Mesothelial cell of epicardium (in vitro differentiated cells): ENCODE data around the gene DICER1. TPM values are rescaled to one million over a fixed set of nuclear protein-coding genes. Genes with fewer than 3 reads are reported as not detected.

Experiments used
- DNase-seq, 2 experiments: peaks; one replicate each; pipeline ENCODE4 v3.0.0; 2021; ENCODE audit warnings: low spot score in 2 of 2; ENCODE audit not compliant: unreplicated experiment in 2 of 2
- H3K27ac Mint-ChIP-seq: 2 replicates; pipeline ENCODE4 v1.8.0; 2021; ENCODE audit warnings: mixed read lengths
- H3K27me3 Mint-ChIP-seq: 2 replicates; pipeline ENCODE4 v1.8.0; 2021; ENCODE audit warnings: low read depth, mixed read lengths
- H3K36me3 Mint-ChIP-seq: 2 replicates; pipeline ENCODE4 v1.8.0; 2021; ENCODE audit warnings: mixed read lengths
- H3K4me1 Mint-ChIP-seq: 2 replicates; pipeline ENCODE4 v1.8.0; 2021; ENCODE audit warnings: mixed read lengths
- H3K4me3 Mint-ChIP-seq: 2 replicates; pipeline ENCODE4 v1.8.0; 2021; ENCODE audit warnings: mild to moderate bottlenecking, moderate library complexity, mixed read lengths
- H3K9me3 Mint-ChIP-seq: 2 replicates; pipeline ENCODE4 v1.8.0; 2021; ENCODE audit warnings: mixed read lengths
- total RNA-seq: library from RNA; stranded (reverse); gene quantifications from 3 replicates; pipeline ENCODE4 v1.2.1, GENCODE V29; 2021
- TF ChIP-seq, protein P1 (sequence below): fragments of 200-600 bp; sonication (generic); IDR thresholded peaks from one replicate; pipeline ENCODE4 v1.5.0; 2021; ENCODE audit warnings: antibody characterized with exemption; ENCODE audit not compliant: unreplicated experiment

Gene DICER1
- total RNA-seq, 1 donor from 2014 or later, result 148 TPM

DNA sequence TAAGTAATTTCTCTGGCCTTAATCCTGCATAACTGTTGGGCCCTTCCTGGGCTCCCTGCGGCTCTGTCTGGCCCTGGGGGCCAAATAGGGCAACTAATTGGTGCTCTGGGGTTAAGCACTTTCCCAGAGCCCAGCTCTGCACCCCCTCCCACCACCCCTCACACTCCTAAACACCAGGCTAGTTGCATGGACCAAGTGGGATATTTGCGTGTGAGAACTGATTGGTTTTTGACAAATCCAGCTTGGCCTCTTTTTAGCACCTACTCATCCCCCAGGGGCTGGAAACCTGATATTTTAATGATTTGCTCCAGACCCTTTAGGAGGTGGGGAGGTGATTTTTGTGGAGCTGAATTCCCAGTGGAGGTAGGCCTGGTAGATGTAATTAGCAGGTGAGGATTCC is 91.9 kb downstream of the DICER1 start:
- no peak for DNase-seq
- TF ChIP-seq, protein P1, sequence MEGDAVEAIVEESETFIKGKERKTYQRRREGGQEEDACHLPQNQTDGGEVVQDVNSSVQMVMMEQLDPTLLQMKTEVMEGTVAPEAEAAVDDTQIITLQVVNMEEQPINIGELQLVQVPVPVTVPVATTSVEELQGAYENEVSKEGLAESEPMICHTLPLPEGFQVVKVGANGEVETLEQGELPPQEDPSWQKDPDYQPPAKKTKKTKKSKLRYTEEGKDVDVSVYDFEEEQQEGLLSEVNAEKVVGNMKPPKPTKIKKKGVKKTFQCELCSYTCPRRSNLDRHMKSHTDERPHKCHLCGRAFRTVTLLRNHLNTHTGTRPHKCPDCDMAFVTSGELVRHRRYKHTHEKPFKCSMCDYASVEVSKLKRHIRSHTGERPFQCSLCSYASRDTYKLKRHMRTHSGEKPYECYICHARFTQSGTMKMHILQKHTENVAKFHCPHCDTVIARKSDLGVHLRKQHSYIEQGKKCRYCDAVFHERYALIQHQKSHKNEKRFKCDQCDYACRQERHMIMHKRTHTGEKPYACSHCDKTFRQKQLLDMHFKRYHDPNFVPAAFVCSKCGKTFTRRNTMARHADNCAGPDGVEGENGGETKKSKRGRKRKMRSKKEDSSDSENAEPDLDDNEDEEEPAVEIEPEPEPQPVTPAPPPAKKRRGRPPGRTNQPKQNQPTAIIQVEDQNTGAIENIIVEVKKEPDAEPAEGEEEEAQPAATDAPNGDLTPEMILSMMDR, result no peak
- Mint-ChIP-seq H3K4me1 (peaks cover 11% of the 10 kb centered on the region), H3K27ac (no peak overlapping the region), H3K9me3 (peaks cover 4% of the 10 kb centered on the region), H3K27me3 (peaks cover 2% of the 10 kb centered on the region), H3K4me3 (no peak overlapping the region), H3K36me3 (no peaks in the 10 kb centered on the region)

GRCh38 chr14:95064734-95065133 is 92.6 kb downstream of the DICER1 start:
- TF ChIP-seq, protein P1, result no peak
- Mint-ChIP-seq H3K27ac (no peak overlapping the region), H3K27me3 (peaks cover 2% of the 10 kb centered on the region), H3K36me3 (no peaks in the 10 kb centered on the region), H3K4me1 (peaks cover 9% of the 10 kb centered on the region), H3K9me3 (peaks cover 4% of the 10 kb centered on the region), H3K4me3 (no peak overlapping the region)
- no peak for DNase-seq

DNA sequence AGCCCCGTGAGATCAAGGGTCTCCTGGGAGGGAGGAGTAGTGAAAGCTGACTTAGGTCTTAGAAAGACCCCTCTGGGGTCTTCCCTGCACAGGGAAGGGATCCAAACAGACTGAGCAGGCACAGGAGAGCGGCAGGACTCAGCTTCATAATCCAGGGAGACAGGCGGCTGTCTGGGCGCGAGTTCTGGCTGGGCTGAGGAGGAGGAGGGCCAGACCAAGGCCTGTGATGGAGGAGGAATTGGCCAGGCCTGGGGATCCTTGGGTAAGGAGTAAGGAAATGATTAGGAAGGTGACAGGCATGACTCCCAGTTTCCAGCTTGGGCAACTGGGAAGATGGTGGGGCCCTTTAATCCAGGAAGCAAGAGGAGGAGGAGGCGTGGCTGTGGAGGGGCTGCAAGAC is 93.1 kb downstream of the DICER1 start:
- no peaks in the 10 kb centered on the region for H3K36me3 Mint-ChIP-seq
- H3K4me1 Mint-ChIP-seq, result peaks cover 11% of the 10 kb centered on the region
- peaks cover 4% of the 10 kb centered on the region for H3K9me3 Mint-ChIP-seq
- no peak overlapping the region for H3K27ac Mint-ChIP-seq
- DNase-seq, result no peak
- H3K27me3 Mint-ChIP-seq, result peaks cover 2% of the 10 kb centered on the region
- H3K4me3 Mint-ChIP-seq, result no peak overlapping the region
- TF ChIP-seq, protein P1, result no peak

- TF ChIP-seq, protein P1, result no peak
- no peak for DNase-seq
- Mint-ChIP-seq H3K4me1 (peaks cover 13% of the 10 kb centered on the region), H3K27me3 (no peaks in the 10 kb centered on the region), H3K27ac (no peak overlapping the region), H3K4me3 (no peak overlapping the region), H3K9me3 (peaks cover 4% of the 10 kb centered on the region), H3K36me3 (no peaks in the 10 kb centered on the region)
Observed at GRCh38 chr14:95063391-95063790, 93.9 kb downstream of the DICER1 start.

GRCh38 chr14:95062946-95063345 is 94.4 kb downstream of the DICER1 start:
- Mint-ChIP-seq H3K27ac (no peak overlapping the region), H3K9me3 (peaks cover 4% of the 10 kb centered on the region), H3K27me3 (no peaks in the 10 kb centered on the region), H3K4me1 (peaks cover 13% of the 10 kb centered on the region), H3K36me3 (no peaks in the 10 kb centered on the region), H3K4me3 (no peak overlapping the region)
- TF ChIP-seq, protein P1, result no peak
- DNase-seq, result no peak

- H3K4me3 Mint-ChIP-seq, result no peak overlapping the region
- no peaks in the 10 kb centered on the region for H3K36me3 Mint-ChIP-seq
- H3K4me1 Mint-ChIP-seq, result peaks cover 17% of the 10 kb centered on the region
- no peaks in the 10 kb centered on the region for H3K27me3 Mint-ChIP-seq
- DNase-seq, result no peak
- H3K9me3 Mint-ChIP-seq, result peaks cover 4% of the 10 kb centered on the region
- no peak overlapping the region for H3K27ac Mint-ChIP-seq
- TF ChIP-seq, protein P1, result no peak
Observed at GRCh38 chr14:95062220-95062619, 95.1 kb downstream of the DICER1 start.
